Neural cell (in vitro differentiated cells): ENCODE results near the gene LGI4. TPM values are rescaled to one million over a fixed set of nuclear protein-coding genes. Genes with fewer than 3 reads are reported as not detected.

Experiments used
- H2AFZ ChIP-seq: fragments of 200-600, 300-800 bp; sonication (generic), shearing (Covaris generic); 2 replicates; pipeline ENCODE4 v1.6.0; 2014; ENCODE audit warnings: low read depth, mild to moderate bottlenecking, antibody characterized with exemption, low read length, moderate library complexity
- H3F3A ChIP-seq: fragments of 200-600 bp; shearing (Covaris generic); 2 replicates; pipeline ENCODE4 v1.6.1; 2016; ENCODE audit warnings: mild to moderate bottlenecking, moderate library complexity, mixed read lengths, antibody characterized with exemption, low read length; ENCODE audit not compliant: insufficient read depth, poor library complexity, severe bottlenecking
- H3K27ac ChIP-seq: fragments of 200-600, 300-800 bp; sonication (generic), shearing (Covaris generic); 2 replicates; pipeline ENCODE4 v1.5.1; 2014; ENCODE audit warnings: mild to moderate bottlenecking, low read length, moderate library complexity
- H3K27me3 ChIP-seq: fragments of 300-800, 200-600 bp; sonication (generic), shearing (Covaris generic); 2 replicates; pipeline ENCODE4 v1.6.0; 2014; ENCODE audit warnings: mild to moderate bottlenecking, low read depth, low read length, moderate library complexity; ENCODE audit not compliant: insufficient read depth
- H3K36me3 ChIP-seq: fragments of 300-800, 200-600 bp; sonication (generic), shearing (Covaris generic); 2 replicates; pipeline ENCODE4 v1.5.1; 2014; ENCODE audit warnings: mild to moderate bottlenecking, antibody characterized with exemption, low read length, moderate library complexity; ENCODE audit not compliant: insufficient read depth
- H3K4me2 ChIP-seq: fragments of 300-800, 200-600 bp; sonication (generic), shearing (Covaris generic); 2 replicates; pipeline ENCODE4 v1.6.0; 2014; ENCODE audit warnings: mild to moderate bottlenecking, low read length
- H3K4me3 ChIP-seq: fragments of 300-800, 200-600 bp; sonication (generic), shearing (Covaris generic); 2 replicates; pipeline ENCODE4 v1.5.1; 2014; ENCODE audit warnings: mild to moderate bottlenecking, low read length, moderate library complexity
- H3K79me2 ChIP-seq: fragments of 200-600 bp; shearing (Covaris generic); replicated peaks from 2 replicates; pipeline ENCODE4 v1.6.0; 2014; ENCODE audit warnings: mild to moderate bottlenecking, low read length, moderate library complexity; ENCODE audit not compliant: insufficient read depth
- H3K9ac ChIP-seq: fragments of 300-800, 200-600 bp; sonication (generic), shearing (Covaris generic); 2 replicates; pipeline ENCODE4 v1.6.1; 2016; ENCODE audit warnings: mild to moderate bottlenecking, low read length, mixed read lengths
- H3K9me2 ChIP-seq: fragments of 200-600 bp; shearing (Covaris generic); 2 replicates; pipeline ENCODE4 v1.6.1; 2016; ENCODE audit warnings: mild to moderate bottlenecking, low read length, mixed read lengths; ENCODE audit not compliant: insufficient read depth
- H3K9me3 ChIP-seq: fragments of 200-600, 300-800 bp; sonication (generic), shearing (Covaris generic); 2 replicates; pipeline ENCODE4 v1.6.1; 2016; ENCODE audit warnings: mild to moderate bottlenecking, mixed run types, low read length, moderate library complexity, mixed read lengths
- H4K20me1 ChIP-seq: fragments of 200-600 bp; shearing (Covaris generic); 2 replicates; pipeline ENCODE4 v1.6.1; 2016; ENCODE audit warnings: mild to moderate bottlenecking, mixed run types; ENCODE audit not compliant: insufficient read depth
- CTCF ChIP-seq: fragments of 450-650 bp; IDR thresholded peaks from 2 replicates; pipeline ENCODE4 v1.5.1; 2014; ENCODE audit warnings: antibody characterized with exemption, mild to moderate bottlenecking, moderate library complexity; ENCODE audit not compliant: poor library complexity, severe bottlenecking
- EP300 ChIP-seq: fragments of 450-650 bp; conservative IDR thresholded peaks from 2 replicates; pipeline ENCODE4 v1.6.1; 2014; ENCODE audit warnings: antibody characterized with exemption, mild to moderate bottlenecking, moderate library complexity; ENCODE audit not compliant: poor library complexity, severe bottlenecking
- EZH2 ChIP-seq: fragments of 200-600, 300-800 bp; shearing (Covaris generic), sonication (generic); IDR thresholded peaks from 2 replicates; pipeline ENCODE4 v1.6.1; 2014; ENCODE audit warnings: antibody characterized with exemption, low read length, borderline replicate concordance, mild to moderate bottlenecking; ENCODE audit not compliant: insufficient read depth, poor library complexity, severe bottlenecking
- MXI1 ChIP-seq: fragments of 450-650 bp; conservative IDR thresholded peaks from 2 replicates; pipeline ENCODE4 v1.6.1; 2014; ENCODE audit warnings: antibody characterized with exemption, mild to moderate bottlenecking; ENCODE audit not compliant: poor library complexity, severe bottlenecking
- POLR2AphosphoS5 ChIP-seq: IDR thresholded peaks from 2 replicates; pipeline ENCODE4 v1.6.1; 2012
- RAD21 ChIP-seq: fragments of 450-650 bp; conservative IDR thresholded peaks from 2 replicates; pipeline ENCODE4 v1.6.1; 2014; ENCODE audit warnings: antibody characterized with exemption, mild to moderate bottlenecking, moderate library complexity
- REST ChIP-seq: IDR thresholded peaks from 2 replicates; pipeline ENCODE4 v1.6.1; 2012; ENCODE audit warnings: borderline replicate concordance
- SMC3 ChIP-seq: fragments of 450-650 bp; conservative IDR thresholded peaks from 2 replicates; pipeline ENCODE4 v1.6.1; 2014; ENCODE audit warnings: antibody characterized with exemption, mild to moderate bottlenecking, moderate library complexity; ENCODE audit not compliant: poor library complexity
- TAF1 ChIP-seq: IDR thresholded peaks from 2 replicates; pipeline ENCODE4 v1.6.1; 2012; ENCODE audit warnings: low read depth
- polyA plus RNA-seq: library from polyadenylated mRNA; depleted of rRNA; stranded (reverse); fragments of >200 nt; gene quantifications from 2 replicates; pipeline ENCODE4 v1.2.3, GENCODE V29; 2014

Gene LGI4
- polyA plus RNA-seq, 1 donor from 2014 or later, result 0.63 TPM

GRCh38 chr19:35118268-35119020 is 16.4 kb downstream of the LGI4 start:
- H3F3A ChIP-seq, result no peaks in the 10 kb centered on the region
- no peaks in the 10 kb centered on the region for H3K9me3 ChIP-seq
- H3K36me3 ChIP-seq, result no peaks in the 10 kb centered on the region
- H3K9ac ChIP-seq, result no peak overlapping the region
- no peak overlapping the region for H3K4me3 ChIP-seq
- no peaks in the 10 kb centered on the region for H3K27me3 ChIP-seq
- no peak overlapping the region for H3K4me2 ChIP-seq
- H3K27ac ChIP-seq, result no peak overlapping the region
- no peak overlapping the region for H2AFZ ChIP-seq
- no peaks in the 10 kb centered on the region for H3K9me2 ChIP-seq
- TF ChIP-seq EZH2 (no peak), TAF1 (no peak), POLR2AphosphoS5 (no peak), RAD21 (no peak), REST (no peak), SMC3 (no peak), EP300 (no peak), CTCF (no peak), MXI1 (no peak)
- no peaks in the 10 kb centered on the region for H4K20me1 ChIP-seq
- H3K79me2 ChIP-seq, result no peaks in the 10 kb centered on the region

GRCh38 chr19:35117799-35118198 is 17.1 kb downstream of the LGI4 start:
- Histone ChIP-seq H3K27ac (no peak overlapping the region), H3K79me2 (no peaks in the 10 kb centered on the region), H3K9me3 (no peaks in the 10 kb centered on the region), H4K20me1 (no peaks in the 10 kb centered on the region), H3K4me3 (no peak overlapping the region), H3F3A (no peaks in the 10 kb centered on the region), H3K9ac (no peak overlapping the region), H3K4me2 (no peak overlapping the region), H3K9me2 (no peaks in the 10 kb centered on the region), H3K27me3 (no peaks in the 10 kb centered on the region), H3K36me3 (no peaks in the 10 kb centered on the region), H2AFZ (no peak overlapping the region)
- no peak for TF ChIP-seq TAF1
- no peak for TF ChIP-seq EP300
- no peak for TF ChIP-seq SMC3
- TF ChIP-seq CTCF, result no peak
- TF ChIP-seq REST, result no peak
- TF ChIP-seq EZH2, result no peak
- TF ChIP-seq MXI1, result no peak
- TF ChIP-seq POLR2AphosphoS5, result no peak
- TF ChIP-seq RAD21, result no peak
